Measurements from ENCODE around the gene CACNA1F. TPM values are rescaled to one million over a fixed set of nuclear protein-coding genes. Genes with fewer than 3 reads are reported as not detected.

The CACNA1F gene
- total RNA-seq, 1 experiment from 2014 or later: 0.05 TPM

DNA sequence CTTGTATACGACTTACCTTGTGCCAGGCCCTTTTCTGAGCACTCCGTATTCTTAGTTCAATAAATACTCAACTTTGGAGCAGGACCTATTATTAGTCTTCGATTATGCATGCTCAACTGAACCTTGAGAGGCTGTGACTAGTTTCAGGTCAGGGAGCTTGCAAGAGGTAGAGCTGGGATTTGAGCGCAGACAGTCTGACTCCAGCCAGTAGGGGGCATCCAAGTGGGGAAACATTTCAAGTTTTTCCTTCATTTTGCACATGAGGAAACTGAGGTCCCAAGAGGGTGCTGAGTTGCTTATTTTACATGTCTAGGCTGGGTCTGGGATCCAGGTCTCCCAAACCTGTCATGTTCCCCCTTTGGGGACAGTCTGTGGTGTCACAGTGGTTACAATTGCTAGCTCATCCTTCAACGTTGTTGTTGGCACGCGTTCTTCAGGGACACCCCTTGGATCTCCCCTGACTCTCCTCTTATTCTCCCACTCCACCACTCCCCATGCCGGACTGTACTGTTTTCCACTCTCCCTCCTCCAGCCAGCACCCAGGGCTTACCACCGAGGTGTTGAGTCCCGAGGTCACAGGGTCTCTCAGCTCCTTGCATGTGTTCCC is 40.3 kb downstream of the CACNA1F start:
- Histone ChIP-seq H3K36me3 (ENCODE audit: control insufficient read depth, insufficient read depth, low read length) (no peaks in the 10 kb centered on the region), H3K27me3 (replicated peaks; ENCODE audit: control insufficient read depth, insufficient read depth, low read length) (no peaks in the 10 kb centered on the region), H3K4me1 (peaks cover 4% of the 10 kb centered on the region), H3K4me3 (ENCODE audit: low read depth, low read length) (no peak overlapping the region), H3K9me3 (no peaks in the 10 kb centered on the region)
- H3K36me3 Mint-ChIP-seq (ENCODE audit: insufficient read depth, unreplicated experiment): peaks cover 32% of the 10 kb centered on the region
- no TSS peak for BruUV-seq (replicated peaks)
- H3K27me3 Mint-ChIP-seq (ENCODE audit: insufficient read depth, unreplicated experiment): peaks cover 4% of the 10 kb centered on the region
- ChIA-PET CTCF (interaction anchor here (0.8 to 3.6 kb wide), 3 partner anchors 9 to 76 kb away, joined by 3 to 27 read pairs (median 4); no protein-coding TSS in a partner anchor), POLR2A (interaction anchor here (1.0 kb wide), 1 partner anchor 76 kb away, joined by 6 read pairs; no protein-coding TSS in a partner anchor)
- no peak overlapping the region for H3K4me3 Mint-ChIP-seq (ENCODE audit: unreplicated experiment)
- peak in 1 of 2 experiments; percentile 39 for DNase-seq
- intact Hi-C loops (cut with micrococcal nuclease; ENCODE audit: unreplicated experiment): loop anchor here (5.0 to 10.0 kb wide), 2 partner anchors 71 to 642 kb away; partner anchors contain the start of gene GPKOW
- peaks cover 45% of the 10 kb centered on the region for H3K4me1 Mint-ChIP-seq (ENCODE audit: low read depth, unreplicated experiment)
- TF ChIP-seq, protein P1, sequence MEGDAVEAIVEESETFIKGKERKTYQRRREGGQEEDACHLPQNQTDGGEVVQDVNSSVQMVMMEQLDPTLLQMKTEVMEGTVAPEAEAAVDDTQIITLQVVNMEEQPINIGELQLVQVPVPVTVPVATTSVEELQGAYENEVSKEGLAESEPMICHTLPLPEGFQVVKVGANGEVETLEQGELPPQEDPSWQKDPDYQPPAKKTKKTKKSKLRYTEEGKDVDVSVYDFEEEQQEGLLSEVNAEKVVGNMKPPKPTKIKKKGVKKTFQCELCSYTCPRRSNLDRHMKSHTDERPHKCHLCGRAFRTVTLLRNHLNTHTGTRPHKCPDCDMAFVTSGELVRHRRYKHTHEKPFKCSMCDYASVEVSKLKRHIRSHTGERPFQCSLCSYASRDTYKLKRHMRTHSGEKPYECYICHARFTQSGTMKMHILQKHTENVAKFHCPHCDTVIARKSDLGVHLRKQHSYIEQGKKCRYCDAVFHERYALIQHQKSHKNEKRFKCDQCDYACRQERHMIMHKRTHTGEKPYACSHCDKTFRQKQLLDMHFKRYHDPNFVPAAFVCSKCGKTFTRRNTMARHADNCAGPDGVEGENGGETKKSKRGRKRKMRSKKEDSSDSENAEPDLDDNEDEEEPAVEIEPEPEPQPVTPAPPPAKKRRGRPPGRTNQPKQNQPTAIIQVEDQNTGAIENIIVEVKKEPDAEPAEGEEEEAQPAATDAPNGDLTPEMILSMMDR (IDR thresholded peaks at IDR 0.05; ENCODE audit: insufficient read depth in 1 of 2, low read depth in 1 of 2, low read length in 1 of 2, severe bottlenecking in 1 of 2, unreplicated experiment in 1 of 2): peak; percentile 46 to 53
- H3K9me3 Mint-ChIP-seq (ENCODE audit: unreplicated experiment): no peaks in the 10 kb centered on the region
- H3K27ac Mint-ChIP-seq (ENCODE audit: unreplicated experiment): peak overlapping the region; percentile 44

DNA sequence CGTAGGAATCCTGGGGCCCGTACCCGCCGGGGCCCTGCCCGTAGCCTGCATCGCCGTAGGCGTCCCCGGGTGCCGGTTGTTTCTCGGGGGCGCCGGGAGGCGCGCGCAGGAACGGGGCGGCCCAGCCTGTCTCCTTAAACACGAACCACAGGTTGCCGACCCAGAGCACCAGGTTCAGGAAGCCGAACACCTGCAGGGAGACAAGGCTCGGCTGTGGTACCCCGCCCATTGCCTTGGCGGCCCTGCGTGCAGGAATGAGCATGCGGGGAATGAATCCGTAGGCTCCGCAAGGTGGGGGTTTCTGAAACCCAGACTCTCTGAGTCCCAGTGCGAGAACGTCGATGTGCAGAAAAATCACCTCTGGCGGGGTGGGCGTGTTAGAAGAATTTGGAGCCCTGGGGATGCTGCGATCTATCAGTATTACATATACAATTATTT is 41.5 kb downstream of the CACNA1F start:
- intact Hi-C loops (cut with micrococcal nuclease; ENCODE audit: unreplicated experiment): loop anchor here (2.0 to 10.0 kb wide), 4 partner anchors 43 to 643 kb away; partner anchors contain the start of genes CCDC22, GPKOW and PPP1R3F
- TF ChIP-seq, protein P1 (IDR thresholded peaks at IDR 0.05; ENCODE audit: insufficient read depth in 1 of 2, low read depth in 1 of 2, low read length in 1 of 2, severe bottlenecking in 1 of 2, unreplicated experiment in 1 of 2): no peak

DNA sequence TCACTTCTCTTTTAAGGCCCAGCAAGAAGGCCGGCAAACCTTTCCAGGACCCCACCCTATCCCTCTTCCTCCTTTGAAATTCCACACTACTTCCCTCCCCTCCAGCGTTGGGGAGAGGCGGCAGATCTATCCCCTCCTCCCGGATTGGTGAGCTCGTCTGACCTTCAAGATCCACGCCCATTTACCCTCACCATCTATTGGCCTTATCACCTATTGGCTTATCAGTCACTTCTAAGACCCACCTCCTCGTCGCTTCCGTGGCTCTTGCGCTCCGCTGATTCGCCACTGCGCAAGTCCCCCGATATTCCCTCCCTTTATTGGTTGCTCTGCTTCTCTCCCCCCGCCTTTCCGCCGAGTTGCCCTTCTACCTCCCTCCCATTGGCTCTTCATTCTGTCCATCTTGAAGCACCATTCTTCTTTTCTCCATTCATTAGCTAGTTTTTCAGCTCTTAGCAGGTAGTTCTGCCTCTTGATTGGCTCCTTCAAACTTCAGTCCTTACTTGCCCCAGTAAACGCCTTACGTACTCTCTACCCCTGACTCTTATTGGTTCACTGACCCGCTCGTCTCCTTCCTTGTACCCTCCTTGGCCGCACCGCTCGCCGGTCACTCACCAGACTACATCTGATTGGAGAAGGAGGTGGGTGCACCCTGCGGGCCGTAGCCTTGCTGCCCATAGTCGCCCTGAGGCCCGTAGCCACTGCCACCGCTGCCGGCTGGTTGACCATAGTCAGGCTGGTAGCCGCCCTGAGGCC is 42.1 kb downstream of the CACNA1F start:
- H3K36me3 Mint-ChIP-seq (ENCODE audit: insufficient read depth, unreplicated experiment): peaks cover 30% of the 10 kb centered on the region
- BruUV-seq (replicated peaks): no TSS peak
- H3K9me3 Mint-ChIP-seq (ENCODE audit: unreplicated experiment): no peaks in the 10 kb centered on the region
- H3K4me3 Mint-ChIP-seq (ENCODE audit: unreplicated experiment): peak overlapping the region; percentile 82
- H3K36me3 ChIP-seq (ENCODE audit: control insufficient read depth, insufficient read depth, low read length): no peaks in the 10 kb centered on the region
- H3K9me3 ChIP-seq: no peaks in the 10 kb centered on the region
- TF ChIP-seq, protein P1 (IDR thresholded peaks at IDR 0.05; ENCODE audit: insufficient read depth in 1 of 2, low read depth in 1 of 2, low read length in 1 of 2, severe bottlenecking in 1 of 2, unreplicated experiment in 1 of 2): no peak
- H3K4me1 ChIP-seq: peaks cover 4% of the 10 kb centered on the region
- no peaks in the 10 kb centered on the region for H3K27me3 ChIP-seq (replicated peaks; ENCODE audit: control insufficient read depth, insufficient read depth, low read length)
- intact Hi-C loops (cut with micrococcal nuclease; ENCODE audit: unreplicated experiment): loop anchor here (2.0 to 10.0 kb wide), 4 partner anchors 44 to 644 kb away; partner anchors contain the start of genes CCDC22, GPKOW and PPP1R3F
- peaks cover 4% of the 10 kb centered on the region for H3K27me3 Mint-ChIP-seq (ENCODE audit: insufficient read depth, unreplicated experiment)
- H3K27ac Mint-ChIP-seq (ENCODE audit: unreplicated experiment): peak overlapping the region; percentile 80
- H3K4me3 ChIP-seq (ENCODE audit: low read depth, low read length): peak overlapping the region; percentile 52
- CTCF ChIA-PET: interaction anchor here (0.6 to 3.6 kb wide), 9 partner anchors 10 to 633 kb away, joined by 3 to 27 read pairs (median 4); partner anchors contain the start of gene PLP2
- DNase-seq: peak; percentile 92 to 96
- H3K4me1 Mint-ChIP-seq (ENCODE audit: low read depth, unreplicated experiment): peaks cover 43% of the 10 kb centered on the region
- POLR2A ChIA-PET: interaction anchor here (0.5 to 1.3 kb wide), 20 partner anchors 9 to 1376 kb away, joined by 3 to 43 read pairs (median 4); partner anchors contain the start of genes CCDC22, GRIPAP1, PLP2 and PPP1R3F

More for the DNA sequence above, 41.5 kb downstream of the CACNA1F start:
- TSS peak; percentile 88 for BruUV-seq (replicated peaks)
- peak overlapping the region; percentile 82 for H3K4me3 Mint-ChIP-seq (ENCODE audit: unreplicated experiment)
- peaks cover 30% of the 10 kb centered on the region for H3K36me3 Mint-ChIP-seq (ENCODE audit: insufficient read depth, unreplicated experiment)
- DNase-seq: peak in 1 of 2 experiments; percentile 49
- Histone ChIP-seq H3K27me3 (replicated peaks; ENCODE audit: control insufficient read depth, insufficient read depth, low read length) (no peaks in the 10 kb centered on the region), H3K4me3 (ENCODE audit: low read depth, low read length) (peak overlapping the region; percentile 52), H3K36me3 (ENCODE audit: control insufficient read depth, insufficient read depth, low read length) (no peaks in the 10 kb centered on the region), H3K9me3 (no peaks in the 10 kb centered on the region), H3K4me1 (peaks cover 4% of the 10 kb centered on the region)
- ChIA-PET POLR2A (interaction anchor here (0.5 to 1.3 kb wide), 10 partner anchors 10 to 324 kb away, joined by 3 to 43 read pairs (median 4); partner anchors contain the start of genes CCDC22 and PPP1R3F), CTCF (interaction anchor here (0.7 to 3.6 kb wide), 6 partner anchors 11 to 632 kb away, joined by 3 to 27 read pairs (median 4); no protein-coding TSS in a partner anchor)
- peak overlapping the region; percentile 80 for H3K27ac Mint-ChIP-seq (ENCODE audit: unreplicated experiment)
- peaks cover 43% of the 10 kb centered on the region for H3K4me1 Mint-ChIP-seq (ENCODE audit: low read depth, unreplicated experiment)
- H3K9me3 Mint-ChIP-seq (ENCODE audit: unreplicated experiment): no peaks in the 10 kb centered on the region
- H3K27me3 Mint-ChIP-seq (ENCODE audit: insufficient read depth, unreplicated experiment): peaks cover 4% of the 10 kb centered on the region
